ENCODE data around the gene MYO15B. TPM values are rescaled to one million over a fixed set of nuclear protein-coding genes. Genes with fewer than 3 reads are reported as not detected.

Gene MYO15B
- total and polyA plus RNA-seq, 2 donors (not counting 3 experiments of a cell fraction or from before 2014, with no cell fraction given), result 10.2 to 87.8 TPM

DNA sequence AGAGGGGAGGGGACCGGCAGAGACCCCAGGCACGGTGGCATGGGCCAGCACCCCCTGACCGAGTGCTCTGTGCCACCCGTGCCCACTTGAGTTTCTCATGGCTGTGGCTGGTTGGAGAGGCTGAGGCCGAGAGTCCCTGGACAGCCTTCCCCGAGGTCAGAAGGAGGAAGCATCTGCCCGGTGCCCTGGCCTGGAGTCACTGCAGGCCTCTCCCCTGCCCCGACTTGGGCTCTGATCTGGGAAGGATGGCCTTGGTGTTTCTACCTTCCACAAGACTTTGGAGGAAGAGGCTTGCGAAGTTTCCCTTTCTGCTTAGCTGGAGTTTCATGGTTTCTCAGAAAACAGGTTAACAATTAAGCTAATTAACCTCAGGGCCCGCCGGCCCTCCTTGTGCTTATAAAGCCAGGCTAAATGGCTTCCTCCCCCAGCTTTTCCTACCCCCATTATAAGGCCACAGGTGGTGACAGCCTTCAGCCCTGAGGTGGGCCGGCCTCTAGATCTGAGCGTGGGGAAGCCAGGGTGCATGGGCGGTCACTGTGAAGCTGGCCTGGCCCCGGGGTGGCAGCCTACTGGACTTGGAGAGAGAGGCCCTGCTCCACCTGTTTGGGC is 44.8 kb upstream of the MYO15B start:
- Histone ChIP-seq H3K9ac (replicated peaks; ENCODE audit: extremely low read depth, insufficient read depth, low read length) (no peak overlapping the region), H3K4me2 (ENCODE audit: insufficient read depth, low read length) (no peak overlapping the region), H3K4me1 (ENCODE audit: control insufficient read depth, extremely low read depth, insufficient read depth, low read length) (no peaks in the 10 kb centered on the region), H3K9me1 (replicated peaks; ENCODE audit: control insufficient read depth, extremely low read depth, insufficient read depth, low read length) (no peaks in the 10 kb centered on the region), H4K20me1 (replicated peaks; ENCODE audit: control insufficient read depth, extremely low read depth, insufficient read depth, low read length) (no peaks in the 10 kb centered on the region), H3K79me2 (ENCODE audit: control insufficient read depth, insufficient read depth, low read length) (no peaks in the 10 kb centered on the region), H3K4me3 (replicated peaks in 1 of 3; ENCODE audit: insufficient read depth in 1 of 3, low read depth in 1 of 3, low read length in 3 of 3) (no peak overlapping the region), H3K27ac (ENCODE audit: insufficient read depth, low read depth, low read length) (no peak overlapping the region), H2AFZ (ENCODE audit: low read depth, low read length) (no peak overlapping the region), H3K36me3 (ENCODE audit: control insufficient read depth in 2 of 2, extremely low read depth in 1 of 2, insufficient read depth in 2 of 2, low read length in 2 of 2) (no peaks in the 10 kb centered on the region), H3K9me3 (replicated peaks; ENCODE audit: control insufficient read depth, insufficient read depth, low read length) (no peaks in the 10 kb centered on the region), H3K27me3 (ENCODE audit: control insufficient read depth in 2 of 2, insufficient read depth in 2 of 2, low read length in 2 of 2) (no peaks in the 10 kb centered on the region)
- ChIA-PET POLR2A (no interaction called here), CTCF (interaction anchor here (0.9 to 1.5 kb wide), 3 partner anchors 35 to 91 kb away, joined by 3 to 6 read pairs (median 3); partner anchors contain the start of gene SMIM5)
- no TSS peak for BruUV-seq (replicated peaks)
- no peak for FAIRE-seq
- TF ChIP-seq POLR2A (IDR thresholded peaks at IDR 0.05; ENCODE audit: low read depth, low read length), result no peak
- TF ChIP-seq, protein P1, sequence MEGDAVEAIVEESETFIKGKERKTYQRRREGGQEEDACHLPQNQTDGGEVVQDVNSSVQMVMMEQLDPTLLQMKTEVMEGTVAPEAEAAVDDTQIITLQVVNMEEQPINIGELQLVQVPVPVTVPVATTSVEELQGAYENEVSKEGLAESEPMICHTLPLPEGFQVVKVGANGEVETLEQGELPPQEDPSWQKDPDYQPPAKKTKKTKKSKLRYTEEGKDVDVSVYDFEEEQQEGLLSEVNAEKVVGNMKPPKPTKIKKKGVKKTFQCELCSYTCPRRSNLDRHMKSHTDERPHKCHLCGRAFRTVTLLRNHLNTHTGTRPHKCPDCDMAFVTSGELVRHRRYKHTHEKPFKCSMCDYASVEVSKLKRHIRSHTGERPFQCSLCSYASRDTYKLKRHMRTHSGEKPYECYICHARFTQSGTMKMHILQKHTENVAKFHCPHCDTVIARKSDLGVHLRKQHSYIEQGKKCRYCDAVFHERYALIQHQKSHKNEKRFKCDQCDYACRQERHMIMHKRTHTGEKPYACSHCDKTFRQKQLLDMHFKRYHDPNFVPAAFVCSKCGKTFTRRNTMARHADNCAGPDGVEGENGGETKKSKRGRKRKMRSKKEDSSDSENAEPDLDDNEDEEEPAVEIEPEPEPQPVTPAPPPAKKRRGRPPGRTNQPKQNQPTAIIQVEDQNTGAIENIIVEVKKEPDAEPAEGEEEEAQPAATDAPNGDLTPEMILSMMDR (IDR thresholded peaks at IDR 0.05; ENCODE audit: extremely low read depth in 1 of 2, insufficient read depth in 1 of 2, low read depth in 1 of 2, low read length in 2 of 2), result no peak
- no peak for TF ChIP-seq POLR2AphosphoS5 (IDR thresholded peaks at IDR 0.05; ENCODE audit: insufficient read depth, low read depth, low read length)
- TF ChIP-seq JUN (IDR thresholded peaks at IDR 0.05; ENCODE audit: borderline replicate concordance, insufficient read depth, insufficient read length, low read depth), result no peak
- TF ChIP-seq, protein P2, sequence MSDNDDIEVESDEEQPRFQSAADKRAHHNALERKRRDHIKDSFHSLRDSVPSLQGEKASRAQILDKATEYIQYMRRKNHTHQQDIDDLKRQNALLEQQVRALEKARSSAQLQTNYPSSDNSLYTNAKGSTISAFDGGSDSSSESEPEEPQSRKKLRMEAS (IDR thresholded peaks at IDR 0.05; ENCODE audit: insufficient read depth, insufficient read length), result no peak
- TF ChIP-seq GATA2 (IDR thresholded peaks at IDR 0.05; ENCODE audit: insufficient read depth, insufficient read length, low read depth, low read length), result no peak
- TF ChIP-seq EZH2 (IDR thresholded peaks at IDR 0.05; ENCODE audit: borderline replicate concordance, low read depth, low read length, severe bottlenecking), result no peak
- TF ChIP-seq MYC (IDR thresholded peaks at IDR 0.05; ENCODE audit: low read depth, low read length), result no peak
- no peak for TF ChIP-seq FOS (IDR thresholded peaks at IDR 0.05; ENCODE audit: borderline replicate concordance, insufficient read depth, low read length)
- DNase-seq (ENCODE audit: low read depth, low spot score), result no peak
- dilution Hi-C loops (cut with MboI; ENCODE audit: extremely low pct_ligation_motif_present, low sequenced_read_pairs) (no loop called here), intact Hi-C loops (cut with micrococcal nuclease) (no loop called here)
